Measurements from ENCODE around the gene SCAMP3.
A peak's percentile ranks its signal among the peaks of the same experiment; 100 is the strongest.
"Not testable (repeated sequence)": the region's sequence is repeated elsewhere in the genome, so short reads cannot be mapped to it uniquely, and the experiment has no call there.

The SCAMP3 gene

DNA sequence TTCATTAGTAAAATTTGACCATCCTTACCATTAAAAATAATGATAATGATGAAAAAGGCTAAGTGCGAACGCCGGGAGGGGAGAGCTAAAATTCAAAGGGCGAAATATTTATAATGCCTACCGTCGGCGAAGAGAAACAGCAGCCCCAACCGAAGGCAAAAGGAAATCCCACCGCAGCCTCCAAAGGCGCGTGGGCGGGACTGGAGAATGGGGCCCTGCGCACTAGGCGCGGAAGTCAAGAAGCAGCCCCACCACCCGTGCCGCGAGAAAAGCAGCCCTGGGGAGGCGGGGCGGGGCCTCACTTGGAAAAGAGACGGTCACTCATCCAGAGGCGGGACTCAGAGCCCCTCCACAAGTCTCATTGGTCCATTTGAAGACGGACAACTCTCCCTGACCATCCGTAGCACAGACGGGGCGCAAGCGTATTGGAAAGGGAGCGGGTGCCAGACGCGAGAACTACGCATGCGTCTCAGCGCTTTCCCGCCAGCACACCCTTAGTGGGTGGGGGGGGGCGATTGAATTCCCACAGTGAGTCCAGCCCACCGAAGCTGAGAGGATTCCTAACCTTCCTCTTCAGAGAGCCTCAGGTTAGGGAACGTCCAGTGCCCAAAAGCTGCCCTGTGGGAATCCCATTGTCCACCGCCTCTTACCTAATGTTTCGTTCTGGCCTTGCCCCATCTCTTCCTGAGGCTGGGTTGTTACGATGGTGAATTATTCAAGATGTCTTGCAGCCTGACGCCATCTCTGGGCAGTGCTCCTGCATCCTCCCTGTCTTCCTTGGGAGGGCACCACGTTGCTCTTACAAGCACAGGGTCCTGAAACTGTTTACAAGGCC lies 34.7 kb downstream of the SCAMP3 start:
- DNase-seq (ENCODE audit: low read depth), result peak; percentile 100

- peak; percentile 66 for DNase-seq (ENCODE audit: low read depth)
Measured at GRCh38 chr1:155226910-155227260, 35.3 kb downstream of the SCAMP3 start.

DNA sequence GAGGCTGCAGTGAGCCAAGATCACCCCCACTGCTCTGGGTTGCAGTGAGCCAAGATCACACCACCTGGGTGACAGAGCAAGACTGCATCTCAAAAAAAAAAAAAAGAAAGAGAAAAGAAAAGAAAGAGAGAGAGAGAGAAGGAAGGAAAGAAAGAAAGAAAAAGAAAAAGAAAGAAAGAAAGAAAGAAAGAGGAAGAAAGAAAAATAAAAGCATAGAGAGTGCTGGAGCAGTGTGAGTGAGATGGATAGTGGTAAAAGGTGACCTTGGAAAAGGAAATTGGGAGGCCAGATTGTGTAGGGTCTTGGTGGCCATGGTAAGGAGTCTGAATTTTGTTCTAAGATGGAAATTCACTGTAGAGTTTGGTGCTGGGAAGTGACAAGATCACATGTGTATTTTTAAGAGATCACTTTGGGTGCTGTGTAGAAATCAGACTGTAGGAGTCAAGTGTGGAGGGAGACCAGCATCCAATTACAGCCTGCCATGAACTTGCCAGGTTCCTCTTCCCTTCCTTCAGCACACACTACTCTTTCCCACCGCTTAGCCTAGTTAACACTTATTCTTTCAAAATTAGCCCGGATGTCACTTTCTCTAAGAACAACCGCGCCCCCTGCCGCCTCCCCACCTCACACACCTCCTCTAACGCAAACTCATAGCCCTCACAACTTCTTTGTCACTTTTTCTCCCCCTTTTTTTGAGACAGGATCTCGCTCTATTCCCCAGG lies 35.8 kb downstream of the SCAMP3 start:
- DNase-seq (ENCODE audit: low read depth), result peak; percentile 83

- not testable (repeated sequence) for DNase-seq (ENCODE audit: low read depth)
Measured at GRCh38 chr1:155225404-155225759, 36.8 kb downstream of the SCAMP3 start.

GRCh38 chr1:155223047-155223446 lies 39.1 kb downstream of the SCAMP3 start:
- DNase-seq (ENCODE audit: low read depth), result no peak

DNA sequence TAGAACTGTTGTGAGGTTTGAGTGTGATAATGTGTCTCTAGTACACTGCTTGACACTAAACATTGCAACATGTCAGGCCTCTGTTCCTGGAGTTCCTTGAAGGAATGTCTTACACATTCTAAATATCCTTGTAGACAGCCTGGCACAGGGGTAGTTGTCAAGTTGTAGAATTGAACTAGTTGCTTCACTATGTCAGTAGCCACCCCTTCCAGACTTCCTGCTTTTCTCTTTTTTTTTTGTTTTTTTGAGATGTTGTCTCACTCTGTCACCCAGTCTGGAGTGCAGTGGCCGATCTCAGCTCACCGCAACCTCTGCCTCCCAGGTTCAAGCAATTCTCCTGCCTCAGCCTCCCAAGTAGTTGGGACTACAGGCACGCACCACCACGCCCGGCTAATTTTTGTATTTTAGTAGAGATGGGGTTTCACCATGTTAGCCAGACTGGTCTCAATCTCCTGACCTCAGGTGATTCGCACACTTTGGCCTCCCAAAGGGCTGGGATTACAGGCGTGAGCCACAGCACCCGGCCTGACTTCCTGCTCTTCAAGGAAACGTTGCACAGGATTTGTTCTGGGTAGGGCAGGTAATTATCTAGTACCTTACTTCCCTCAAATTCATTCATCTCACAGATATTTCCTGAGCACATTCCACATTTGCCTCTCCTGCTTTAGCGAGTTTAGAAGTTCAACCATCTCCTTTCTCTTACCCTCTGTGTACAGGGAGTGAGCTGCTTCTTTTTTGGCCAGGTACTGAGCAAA lies 41.8 kb downstream of the SCAMP3 start:
- not testable (repeated sequence) for DNase-seq (ENCODE audit: low read depth)

DNA sequence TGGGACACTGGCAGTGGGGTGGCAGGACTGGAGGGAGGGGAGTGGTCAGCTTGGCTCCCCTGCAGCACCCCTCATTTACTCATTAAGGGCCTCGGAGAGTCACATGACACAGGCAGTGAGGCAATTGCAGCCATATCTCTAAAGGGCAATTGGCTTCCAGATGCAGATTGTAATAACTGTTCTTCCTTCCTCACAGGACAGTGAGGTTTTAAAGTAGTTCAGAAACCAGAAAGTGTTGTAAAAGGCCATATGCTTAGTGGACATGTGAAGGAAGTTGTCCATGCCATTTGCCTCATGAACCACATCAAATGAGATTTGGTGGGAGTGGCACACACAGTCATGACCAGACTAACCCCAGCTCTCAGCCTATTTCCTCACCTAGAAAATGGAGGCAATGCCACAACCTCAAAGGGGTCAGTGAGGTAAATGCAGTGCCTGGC lies 42.5 kb downstream of the SCAMP3 start:
- DNase-seq (ENCODE audit: low read depth), result peak; percentile 56

DNA sequence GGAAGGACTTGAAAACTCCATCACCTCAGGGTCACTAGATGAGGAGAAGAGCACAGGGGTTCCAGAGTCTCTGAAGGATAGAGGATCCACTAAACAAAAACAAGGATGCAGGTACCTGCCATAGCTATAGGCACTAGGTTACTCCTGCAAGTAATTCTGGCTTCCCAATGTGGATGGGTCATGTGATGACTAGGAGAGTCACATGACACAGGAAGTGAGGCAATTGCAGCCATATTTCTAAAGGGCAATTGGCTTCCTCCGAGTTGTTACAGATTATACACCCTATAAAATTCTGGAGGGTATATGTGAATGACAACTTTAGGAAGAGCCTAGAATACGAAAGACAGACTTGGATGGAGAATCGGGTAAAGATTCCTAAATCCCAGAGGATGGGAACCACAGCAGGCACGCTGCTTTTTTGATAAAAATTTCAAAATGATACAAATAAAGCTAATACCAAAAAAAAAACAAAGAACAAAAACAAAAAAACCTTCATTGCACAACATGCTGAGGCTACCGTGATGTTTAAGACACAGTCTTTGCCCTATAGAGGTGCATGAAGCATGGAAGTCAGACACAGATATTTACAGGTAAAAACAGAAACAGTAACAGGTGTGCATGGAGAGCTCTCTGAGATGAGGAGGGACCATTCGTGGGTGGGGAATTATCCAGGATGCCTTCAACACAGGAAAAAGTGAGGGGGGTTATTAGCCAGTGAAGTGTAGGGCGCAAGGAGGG lies 43.1 kb downstream of the SCAMP3 start:
- DNase-seq (ENCODE audit: low read depth), result peak; percentile 82

DNA sequence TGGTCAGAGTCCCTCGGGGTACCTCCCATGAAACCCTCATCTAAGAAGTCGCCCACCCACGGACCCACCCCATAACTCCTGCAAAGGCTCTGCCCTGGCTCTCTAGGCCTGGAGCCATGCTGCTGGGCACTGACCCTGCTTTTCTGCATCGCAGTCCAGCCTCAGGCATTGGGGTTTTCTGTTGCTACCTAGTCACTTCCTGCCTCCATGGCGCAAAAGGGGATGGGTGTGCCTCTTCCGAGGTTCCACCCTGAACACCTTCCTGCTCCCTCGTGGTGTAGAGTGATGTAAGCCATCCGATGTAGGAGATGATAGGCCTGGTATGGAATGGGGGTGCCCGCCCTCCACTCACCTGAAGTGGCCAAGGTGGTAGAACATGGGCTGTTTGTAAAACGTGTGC lies 47.5 kb downstream of the SCAMP3 start:
- DNase-seq (ENCODE audit: low read depth), result not testable (repeated sequence)

DNA sequence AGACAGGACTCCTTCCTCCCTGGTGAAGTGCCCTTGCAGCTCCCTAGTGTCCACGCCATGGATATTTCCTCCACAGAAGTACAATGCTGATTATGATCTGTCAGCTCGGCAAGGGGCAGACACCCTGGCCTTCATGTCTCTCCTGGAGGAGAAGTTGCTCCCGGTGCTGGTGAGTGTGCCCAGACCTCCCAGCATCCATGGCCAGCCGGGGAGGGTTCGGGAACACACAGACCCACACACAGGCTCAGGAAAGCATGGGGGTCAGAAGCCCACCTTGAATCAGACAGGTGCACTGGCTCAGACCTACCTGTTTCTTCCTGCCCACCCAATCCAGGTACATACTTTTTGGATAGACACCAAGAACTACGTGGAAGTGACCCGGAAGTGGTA lies 50.1 kb downstream of the SCAMP3 start:
- not testable (repeated sequence) for DNase-seq (ENCODE audit: low read depth)

- DNase-seq (ENCODE audit: low read depth), result not testable (repeated sequence)
Measured at GRCh38 chr1:155211381-155212050, 50.6 kb downstream of the SCAMP3 start.

DNA sequence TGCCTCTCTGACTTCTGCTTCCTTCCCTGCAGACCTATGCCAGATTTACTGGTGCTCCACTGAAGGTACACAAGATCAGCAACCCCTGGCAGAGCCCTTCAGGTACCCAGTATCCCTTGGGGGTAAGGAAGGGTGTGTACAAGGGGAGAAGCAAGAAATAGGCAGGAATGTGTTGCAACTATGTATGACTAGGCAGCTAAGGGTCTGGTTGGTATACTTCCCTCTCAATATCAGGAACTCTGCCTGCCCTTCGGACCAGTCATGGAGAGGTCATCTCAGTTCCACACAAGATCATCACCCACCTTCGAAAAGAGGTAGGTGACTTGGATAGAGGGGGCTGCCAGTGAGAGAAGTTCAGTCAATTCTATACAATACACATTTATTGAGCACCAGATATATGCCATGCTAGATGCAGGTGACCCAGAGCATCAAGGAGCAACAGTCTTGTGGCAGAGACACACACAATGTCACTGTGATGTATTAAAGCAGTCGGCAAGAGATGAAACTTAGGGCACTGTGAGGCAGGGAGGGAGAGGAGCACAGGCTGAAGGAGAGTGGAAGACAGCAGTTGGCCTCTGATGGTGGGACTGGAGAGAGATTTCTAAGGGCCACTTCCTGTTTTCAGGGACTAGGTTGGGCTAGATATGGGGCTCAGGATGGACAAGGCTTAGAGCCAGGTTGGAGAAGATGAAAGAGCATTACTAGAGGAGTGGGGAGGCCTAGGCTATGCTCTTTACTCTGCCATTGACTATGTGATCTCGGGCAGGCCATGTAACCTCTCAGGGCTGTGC lies 51.7 kb downstream of the SCAMP3 start:
- DNase-seq (ENCODE audit: low read depth), result no peak

DNA sequence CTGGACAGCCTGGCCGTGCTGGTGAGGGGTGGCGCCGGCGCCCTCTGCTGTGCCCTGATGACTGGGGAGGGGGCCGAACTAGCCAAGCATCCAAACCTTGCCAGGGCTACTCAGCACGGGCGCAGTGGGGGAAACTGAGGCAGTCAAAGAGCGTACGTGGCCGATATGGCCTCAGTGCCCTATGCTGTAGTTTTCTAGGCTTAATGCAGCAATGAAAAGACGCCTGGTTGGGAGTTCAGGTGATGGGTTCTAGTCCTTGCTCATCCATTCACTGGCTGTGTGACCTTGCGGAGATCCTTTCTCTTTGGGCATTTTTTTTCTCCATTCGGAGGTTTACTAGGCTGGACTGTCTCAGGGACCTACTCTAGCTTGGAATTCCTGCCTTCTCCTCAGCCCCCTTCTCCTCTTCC lies 52.8 kb downstream of the SCAMP3 start:
- no peak for DNase-seq (ENCODE audit: low read depth)

DNA sequence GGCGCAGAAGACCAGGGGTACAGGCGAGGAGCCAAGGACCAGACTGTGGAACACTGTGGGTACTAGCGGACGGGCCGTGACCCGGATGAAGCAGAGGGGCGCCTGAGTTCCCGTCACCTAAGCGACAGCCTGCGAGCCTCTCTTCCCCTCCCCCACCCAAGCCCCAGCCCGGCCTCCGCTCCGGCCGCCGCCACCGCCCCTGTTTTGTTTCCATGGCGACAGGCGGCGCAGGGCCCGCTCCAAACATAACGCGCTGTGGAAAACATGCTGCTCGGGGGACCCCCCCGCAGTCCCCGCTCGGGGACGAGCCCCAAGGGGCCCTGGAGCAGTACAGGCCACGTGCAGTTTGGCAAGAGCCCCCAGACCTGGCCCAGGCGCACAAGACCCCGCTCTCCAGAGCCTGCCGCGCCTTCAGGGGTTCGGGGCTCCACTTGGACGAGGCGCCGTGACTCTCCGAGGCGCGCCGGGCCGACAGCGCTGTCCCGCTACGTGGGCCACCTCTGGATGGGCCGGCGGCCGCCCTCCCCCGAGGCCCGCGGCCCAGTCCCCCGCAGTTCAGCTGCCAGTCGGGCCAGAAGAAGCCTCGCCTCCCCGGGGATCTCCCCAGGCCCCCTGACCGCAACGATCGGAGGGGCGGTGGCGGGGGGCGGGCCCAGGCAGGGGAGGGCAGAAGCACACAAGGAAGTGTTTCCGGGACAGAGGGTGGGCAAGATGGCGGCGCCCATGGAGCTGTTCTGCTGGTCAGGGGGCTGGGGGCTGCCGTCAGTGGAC lies 53.4 kb downstream of the SCAMP3 start, which contains the start of gene MTX1:
Gene MTX1, plus strand, starts transcription at position 155 of the 771 bp plus-strand sequence. Its CDS starts 110 bp downstream, at position 265.
- peak; percentile 85 for DNase-seq (ENCODE audit: low read depth)

DNA sequence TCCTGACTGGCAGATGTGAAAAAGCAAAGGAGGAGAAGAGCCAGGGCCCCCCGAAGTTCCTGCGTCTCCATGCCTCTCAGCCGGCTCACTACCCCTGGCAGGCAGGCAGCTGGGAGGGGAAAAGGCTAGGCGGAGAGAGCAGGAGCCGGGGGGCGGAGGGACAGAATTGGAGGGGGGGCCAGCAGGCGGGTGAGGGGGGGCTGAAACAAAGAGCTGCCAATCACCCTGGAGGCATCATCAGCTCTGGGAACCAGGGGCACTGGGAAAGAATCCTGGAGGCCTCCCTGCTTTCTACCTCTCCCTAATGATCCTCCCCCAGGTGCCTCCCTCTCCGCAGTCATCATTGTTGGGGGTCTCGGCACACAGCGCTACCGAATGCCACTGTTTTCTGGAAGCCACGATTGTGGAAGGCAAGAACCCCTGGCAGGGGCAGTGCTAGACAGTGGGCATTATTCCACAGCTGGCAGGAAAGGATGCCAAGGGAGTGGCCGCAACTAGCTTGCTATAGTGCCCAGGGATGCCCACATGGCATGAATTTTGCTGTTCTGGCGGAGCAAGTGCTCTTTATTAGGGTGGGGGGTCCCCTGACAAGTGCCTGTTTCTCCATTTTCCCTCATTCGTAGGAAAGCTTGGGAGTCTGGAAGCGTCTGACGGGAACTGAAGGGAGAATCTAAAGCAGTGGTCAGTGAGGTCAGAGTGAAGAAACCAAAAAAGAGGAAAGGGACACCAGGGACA lies 54.2 kb downstream of the SCAMP3 start, which contains the start of gene THBS3:
Gene THBS3, minus strand, starts transcription at position 92 of the 735 bp plus-strand sequence. Its CDS starts 21 bp downstream, at position 71.
- peak; percentile 43 for DNase-seq (ENCODE audit: low read depth)

- DNase-seq (ENCODE audit: low read depth), result peak; percentile 89
Measured at GRCh38 chr1:155206891-155207805, 55.0 kb downstream of the SCAMP3 start.
